Fibroblast of the aortic adventitia (primary cell): Measurements from ENCODE around the gene ABCG4. TPM values are rescaled to one million over a fixed set of nuclear protein-coding genes. Genes with fewer than 3 reads are reported as not detected.

Experiments used
- total RNA-seq: library from RNA; depleted of rRNA; stranded (reverse); fragments of >200 nt; gene quantifications from 2 replicates; pipeline ENCODE4 v1.2.3, GENCODE V29; 2012; ENCODE audit warnings: low replicate concordance

ABCG4 gene
- total RNA-seq, 1 donor: not detected

Other genes starting within 250 kb of the ABCG4 start
- 17.7 and 19.5 TPM in 2 replicates for gene BCL9L, start 223.1 kb upstream of the ABCG4 start, total RNA-seq
- gene UPK2, start 192.8 kb upstream of the ABCG4 start, total RNA-seq: not detected in 2 replicates
- not detected in 2 replicates for gene FOXR1, start 177.3 kb upstream of the ABCG4 start, total RNA-seq
- 30.9 and 63.4 TPM in 2 replicates for gene CENATAC, start 150.9 kb upstream of the ABCG4 start, total RNA-seq
- 796 and 2,500 TPM in 2 replicates for gene RPS25, start 130.7 kb upstream of the ABCG4 start, total RNA-seq
- gene TRAPPC4, start 130.3 kb upstream of the ABCG4 start, total RNA-seq: 61.2 and 79.9 TPM in 2 replicates
- gene SLC37A4, start 118.2 kb upstream of the ABCG4 start, total RNA-seq: 13.4 and 15.5 TPM in 2 replicates
- gene HYOU1, start 91.8 kb upstream of the ABCG4 start, total RNA-seq: 117 and 126 TPM in 2 replicates
- gene VPS11, start 81.2 kb upstream of the ABCG4 start, total RNA-seq: 16.8 and 29.4 TPM in 2 replicates
- gene HMBS, start 64.2 kb upstream of the ABCG4 start, total RNA-seq: 5.3 and 14.9 TPM in 2 replicates
- gene DPAGT1, start 47.2 kb upstream of the ABCG4 start, total RNA-seq: 7.0 and 30.5 TPM in 2 replicates
- gene C2CD2L, start 41.7 kb upstream of the ABCG4 start, total RNA-seq: 2.6 and 4.9 TPM in 2 replicates
- gene HINFP, start 27.5 kb upstream of the ABCG4 start, total RNA-seq: 8.7 and 19.1 TPM in 2 replicates
- 16.5 and 18.3 TPM in 2 replicates for gene NLRX1, start 19.7 kb downstream of the ABCG4 start, total RNA-seq
- not detected in 2 replicates for gene NHERF4, start 36.4 kb downstream of the ABCG4 start, total RNA-seq
- gene CBL, start 57.3 kb downstream of the ABCG4 start, total RNA-seq: 4.0 and 11.4 TPM in 2 replicates
- gene MCAM, start 168.1 kb downstream of the ABCG4 start, total RNA-seq: 2.2 and 52.1 TPM in 2 replicates
- gene RNF26, start 185.5 kb downstream of the ABCG4 start, total RNA-seq: 4.7 and 7.1 TPM in 2 replicates
- gene C1QTNF5, start 191.8 kb downstream of the ABCG4 start, total RNA-seq: 5.3 and 90.8 TPM in 2 replicates
- gene MFRP, start 197.7 kb downstream of the ABCG4 start, total RNA-seq: 0.08 TPM in 1 of 2 replicates, not detected in the other
- gene USP2, start 232.6 kb downstream of the ABCG4 start, total RNA-seq: 0.36 TPM in 1 of 2 replicates, not detected in the other